H9 (cell line): ENCODE data around the gene CLSTN3. TPM values are rescaled to one million over a fixed set of nuclear protein-coding genes. Genes with fewer than 3 reads are reported as not detected.

Source experiments
- DNase-seq: peaks from one replicate; pipeline ENCODE4 v3.0.0-alpha.2; 2017
- H2AFZ ChIP-seq: one replicate; pipeline ENCODE4 v1.6.1; 2013; ENCODE audit warnings: mild to moderate bottlenecking, low read length, control low read depth, moderate library complexity
- H2AK5ac ChIP-seq: 2 replicates; pipeline ENCODE4 v1.6.1; 2013; ENCODE audit warnings: low read length, control low read depth, mixed read lengths; ENCODE audit not compliant: insufficient read length
- H2BK120ac ChIP-seq: one replicate; pipeline ENCODE4 v1.6.1; 2013; ENCODE audit warnings: low read depth, mild to moderate bottlenecking, low read length, control low read depth, inconsistent platforms; ENCODE audit not compliant: poor library complexity, severe bottlenecking
- H2BK12ac ChIP-seq: 2 replicates; pipeline ENCODE4 v1.6.1; 2013; ENCODE audit warnings: low read length, control low read depth, mixed read lengths, low read depth; ENCODE audit not compliant: insufficient read length
- H2BK15ac ChIP-seq: 2 replicates; pipeline ENCODE4 v1.6.1; 2013; ENCODE audit warnings: low read depth, low read length, control low read depth
- H2BK20ac ChIP-seq: one replicate; pipeline ENCODE4 v1.6.1; 2013; ENCODE audit warnings: low read depth, mild to moderate bottlenecking, low read length, control low read depth, inconsistent platforms; ENCODE audit not compliant: poor library complexity, severe bottlenecking
- H2BK5ac ChIP-seq: 2 replicates; pipeline ENCODE4 v1.6.1; 2013; ENCODE audit warnings: low read length, control low read depth, mixed read lengths; ENCODE audit not compliant: insufficient read length
- H3K14ac ChIP-seq: 2 replicates; pipeline ENCODE4 v1.6.1; 2013; ENCODE audit warnings: low read length, control low read depth; ENCODE audit not compliant: insufficient read depth
- H3K18ac ChIP-seq: 2 replicates; pipeline ENCODE4 v1.6.1; 2013; ENCODE audit warnings: low read depth, mild to moderate bottlenecking, mixed read lengths, low read length, control low read depth; ENCODE audit not compliant: insufficient read length
- H3K23ac ChIP-seq: 2 replicates; pipeline ENCODE4 v1.6.1; 2013; ENCODE audit warnings: low read length, control low read depth, mixed read lengths, low read depth; ENCODE audit not compliant: insufficient read length
- H3K23me2 ChIP-seq: 2 replicates; pipeline ENCODE4 v1.6.1; 2013; ENCODE audit warnings: low read depth, mild to moderate bottlenecking, mixed read lengths, low read length, control low read depth; ENCODE audit not compliant: insufficient read length, poor library complexity, severe bottlenecking
- H3K27ac ChIP-seq: 2 replicates; pipeline ENCODE4 v1.5.1; 2013; ENCODE audit warnings: low read length, control low read depth, mixed read lengths, low read depth; ENCODE audit not compliant: insufficient read length
- H3K27me3 ChIP-seq: 2 replicates; pipeline ENCODE4 v1.6.1; 2013; ENCODE audit warnings: low read length, control low read depth, inconsistent platforms; ENCODE audit not compliant: insufficient read depth
- H3K4ac ChIP-seq: 2 replicates; pipeline ENCODE4 v1.6.1; 2013; ENCODE audit warnings: low read depth, mild to moderate bottlenecking, control low read depth, inconsistent platforms, low read length, moderate library complexity
- H3K4me1 ChIP-seq: 2 replicates; pipeline ENCODE4 v1.6.1; 2013; ENCODE audit warnings: low read length, control low read depth, inconsistent platforms; ENCODE audit not compliant: insufficient read depth
- H3K4me2 ChIP-seq: 2 replicates; pipeline ENCODE4 v1.6.1; 2013; ENCODE audit warnings: low read length, control low read depth, mixed read lengths; ENCODE audit not compliant: insufficient read length, insufficient read depth
- H3K56ac ChIP-seq: 2 replicates; pipeline ENCODE4 v1.6.1; 2013; ENCODE audit warnings: low read depth, mild to moderate bottlenecking, mixed read lengths, low read length, control low read depth; ENCODE audit not compliant: insufficient read length
- H3K79me1 ChIP-seq: 2 replicates; pipeline ENCODE4 v1.6.1; 2013; ENCODE audit warnings: low read depth, mild to moderate bottlenecking, moderate library complexity, low read length, control low read depth, inconsistent platforms; ENCODE audit not compliant: insufficient read depth, poor library complexity, severe bottlenecking
- H3K79me2 ChIP-seq: 2 replicates; pipeline ENCODE4 v1.6.1; 2013; ENCODE audit warnings: low read length, control low read depth, inconsistent platforms; ENCODE audit not compliant: insufficient read depth
- H3K9ac ChIP-seq: 2 replicates; pipeline ENCODE4 v1.6.1; 2013; ENCODE audit warnings: low read length, control low read depth, mixed read lengths; ENCODE audit not compliant: insufficient read length; ENCODE audit errors: extremely low read depth
- H3K9me3 ChIP-seq: one replicate; pipeline ENCODE4 v1.6.1; 2013; ENCODE audit warnings: low read depth, low read length, inconsistent platforms; ENCODE audit not compliant: control insufficient read depth
- H3T11ph ChIP-seq: one replicate; pipeline ENCODE4 v1.6.1; 2013; ENCODE audit warnings: mild to moderate bottlenecking, low read length, control low read depth, inconsistent platforms
- H4K20me1 ChIP-seq: one replicate; pipeline ENCODE4 v1.6.1; 2013; ENCODE audit not compliant: control insufficient read depth, insufficient read length, insufficient read depth
- H4K5ac ChIP-seq: 2 replicates; pipeline ENCODE4 v1.6.1; 2013; ENCODE audit warnings: low read depth, mild to moderate bottlenecking, mixed read lengths, low read length, control low read depth; ENCODE audit not compliant: insufficient read length
- H4K8ac ChIP-seq: replicated peaks from 2 replicates; pipeline ENCODE4 v1.6.1; 2013; ENCODE audit warnings: low read length, control low read depth, mixed read lengths, low read depth; ENCODE audit not compliant: insufficient read length
- H4K91ac ChIP-seq: 2 replicates; pipeline ENCODE4 v1.6.1; 2013; ENCODE audit warnings: low read depth, mild to moderate bottlenecking, moderate library complexity, mixed read lengths, low read length, control low read depth; ENCODE audit not compliant: insufficient read length
- H3K27ac Mint-ChIP-seq, 3 experiments: 2 replicates in 2 of 3; 3 replicates in 1 of 3; pipeline ENCODE4 v1.8.0; 2020 to 2021; ENCODE audit warnings: mixed read lengths in 3 of 3, mild to moderate bottlenecking in 1 of 3, moderate library complexity in 1 of 3
- H3K27me3 Mint-ChIP-seq: 2 replicates; pipeline ENCODE4 v1.8.0; 2021; ENCODE audit warnings: low read depth, mild to moderate bottlenecking, moderate library complexity, mixed read lengths
- H3K36me3 Mint-ChIP-seq, 3 experiments: 2 replicates in 2 of 3; 3 replicates in 1 of 3; pipeline ENCODE4 v1.8.0; 2020 to 2021; ENCODE audit warnings: low read depth in 3 of 3, mixed read lengths in 3 of 3; ENCODE audit not compliant: insufficient read depth in 1 of 3
- H3K4me1 Mint-ChIP-seq, 2 experiments: 2 replicates each; pipeline ENCODE4 v1.8.0; 2020; ENCODE audit warnings: mixed read lengths in 2 of 2
- H3K4me3 Mint-ChIP-seq, 2 experiments: 2 replicates in 1 of 2; 3 replicates in 1 of 2; pipeline ENCODE4 v1.8.0; 2020 to 2021; ENCODE audit warnings: mild to moderate bottlenecking in 2 of 2, mixed read lengths in 2 of 2, moderate library complexity in 1 of 2
- H3K9me3 Mint-ChIP-seq, 2 experiments: 2 replicates in 1 of 2; 3 replicates in 1 of 2; pipeline ENCODE4 v1.8.0; 2020; ENCODE audit warnings: mild to moderate bottlenecking in 2 of 2, mixed read lengths in 2 of 2, moderate library complexity in 1 of 2
- WGBS: extraction: QIAGEN DNeasy Blood & Tissue Kit; methylation state at CpG from one replicate; pipeline ENCODE4 v1.1.7; 2013; ENCODE audit warnings: missing lambda C conversion rate, low lambda C conversion rate, mixed read lengths; ENCODE audit not compliant: insufficient read length; ENCODE audit errors: extremely low coverage; 5-methylcytosine and 5-hydroxymethylcytosine counted together
- total RNA-seq: library from RNA; stranded (reverse); gene quantifications from 2 replicates; pipeline ENCODE4 v1.2.1, GENCODE V29; 2021
- TF ChIP-seq, protein P1 (sequence below): fragments of 200-600 bp; sonication (generic); conservative IDR thresholded peaks from 3 replicates; pipeline ENCODE4 v1.8.0; 2021; ENCODE audit warnings: antibody characterized with exemption, mild to moderate bottlenecking

Gene CLSTN3
- total RNA-seq, 1 experiment from 2014 or later: 26.2 TPM

DNA sequence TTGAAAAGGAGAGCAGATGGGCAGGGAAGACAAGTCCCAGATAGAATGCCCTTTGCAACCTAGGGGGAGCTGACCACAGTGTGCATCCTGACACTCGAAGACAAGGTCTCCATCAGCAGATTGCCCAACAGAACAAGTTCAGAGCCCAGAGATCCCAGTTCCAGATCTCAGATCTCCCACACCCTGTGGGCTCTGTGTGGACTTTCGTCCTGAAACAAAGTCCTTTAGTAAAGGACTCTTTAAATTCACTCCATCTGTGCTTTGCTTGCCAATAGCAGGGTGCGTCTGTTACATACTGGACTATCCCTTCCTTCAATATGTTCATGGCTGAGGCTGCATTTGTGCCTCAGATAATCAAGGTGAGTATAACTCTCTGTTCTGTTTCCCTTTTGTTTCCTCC, 12.5 kb upstream of the CLSTN3 start:
- Histone ChIP-seq H3K9ac (no peak overlapping the region), H3K27me3 (no peaks in the 10 kb centered on the region)
- H3K4me3 Mint-ChIP-seq: no peak overlapping the region

More for the DNA sequence above, 12.5 kb upstream of the CLSTN3 start:
- no peak overlapping the region for H2BK20ac ChIP-seq
- H3K14ac ChIP-seq: no peak overlapping the region
- no peak overlapping the region for H3T11ph ChIP-seq
- H2AFZ ChIP-seq: no peak overlapping the region
- no peak overlapping the region for H4K8ac ChIP-seq
- no peak overlapping the region for H4K5ac ChIP-seq
- no peak overlapping the region for H3K4me2 ChIP-seq
- Mint-ChIP-seq H3K36me3 (no peaks in the 10 kb centered on the region; a peak in 1 of 7 replicates), H3K27me3 (peaks cover 6% of the 10 kb centered on the region), H3K9me3 (no peaks in the 10 kb centered on the region), H3K27ac (no peak overlapping the region), H3K4me1 (peaks cover 0 to 5% of the 10 kb centered on the region in 2 experiments; a peak in 2 of 4 replicates)
- H4K91ac ChIP-seq: no peak overlapping the region
- H3K23ac ChIP-seq: no peak overlapping the region
- TF ChIP-seq, protein P1, sequence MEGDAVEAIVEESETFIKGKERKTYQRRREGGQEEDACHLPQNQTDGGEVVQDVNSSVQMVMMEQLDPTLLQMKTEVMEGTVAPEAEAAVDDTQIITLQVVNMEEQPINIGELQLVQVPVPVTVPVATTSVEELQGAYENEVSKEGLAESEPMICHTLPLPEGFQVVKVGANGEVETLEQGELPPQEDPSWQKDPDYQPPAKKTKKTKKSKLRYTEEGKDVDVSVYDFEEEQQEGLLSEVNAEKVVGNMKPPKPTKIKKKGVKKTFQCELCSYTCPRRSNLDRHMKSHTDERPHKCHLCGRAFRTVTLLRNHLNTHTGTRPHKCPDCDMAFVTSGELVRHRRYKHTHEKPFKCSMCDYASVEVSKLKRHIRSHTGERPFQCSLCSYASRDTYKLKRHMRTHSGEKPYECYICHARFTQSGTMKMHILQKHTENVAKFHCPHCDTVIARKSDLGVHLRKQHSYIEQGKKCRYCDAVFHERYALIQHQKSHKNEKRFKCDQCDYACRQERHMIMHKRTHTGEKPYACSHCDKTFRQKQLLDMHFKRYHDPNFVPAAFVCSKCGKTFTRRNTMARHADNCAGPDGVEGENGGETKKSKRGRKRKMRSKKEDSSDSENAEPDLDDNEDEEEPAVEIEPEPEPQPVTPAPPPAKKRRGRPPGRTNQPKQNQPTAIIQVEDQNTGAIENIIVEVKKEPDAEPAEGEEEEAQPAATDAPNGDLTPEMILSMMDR: no peak
- H3K4ac ChIP-seq: no peak overlapping the region
- H3K79me2 ChIP-seq: no peaks in the 10 kb centered on the region
- H4K20me1 ChIP-seq: no peaks in the 10 kb centered on the region
- no peak overlapping the region for H2BK12ac ChIP-seq
- no peak overlapping the region for H2AK5ac ChIP-seq
- H3K79me1 ChIP-seq: no peaks in the 10 kb centered on the region
- no peak overlapping the region for H2BK120ac ChIP-seq
- H3K9me3 ChIP-seq: no peaks in the 10 kb centered on the region
- H3K4me1 ChIP-seq: no peaks in the 10 kb centered on the region
- no peak overlapping the region for H2BK15ac ChIP-seq
- no peak for DNase-seq
- no peak overlapping the region for H2BK5ac ChIP-seq
- no peak overlapping the region for H3K27ac ChIP-seq
- H3K56ac ChIP-seq: no peak overlapping the region
- no CpG with 5 or more reads among the region's 3 CpGs for WGBS
- no peak overlapping the region for H3K18ac ChIP-seq
- no peaks in the 10 kb centered on the region for H3K23me2 ChIP-seq
